Non-pigmented ciliary epithelial cell (primary cell): ENCODE data around the gene GADD45G.

ENCODE experiments used
- DNase-seq: peaks from one replicate; pipeline ENCODE4 v3.0.0-alpha.2; 2010; ENCODE audit warnings: low read depth

The GADD45G gene

DNA sequence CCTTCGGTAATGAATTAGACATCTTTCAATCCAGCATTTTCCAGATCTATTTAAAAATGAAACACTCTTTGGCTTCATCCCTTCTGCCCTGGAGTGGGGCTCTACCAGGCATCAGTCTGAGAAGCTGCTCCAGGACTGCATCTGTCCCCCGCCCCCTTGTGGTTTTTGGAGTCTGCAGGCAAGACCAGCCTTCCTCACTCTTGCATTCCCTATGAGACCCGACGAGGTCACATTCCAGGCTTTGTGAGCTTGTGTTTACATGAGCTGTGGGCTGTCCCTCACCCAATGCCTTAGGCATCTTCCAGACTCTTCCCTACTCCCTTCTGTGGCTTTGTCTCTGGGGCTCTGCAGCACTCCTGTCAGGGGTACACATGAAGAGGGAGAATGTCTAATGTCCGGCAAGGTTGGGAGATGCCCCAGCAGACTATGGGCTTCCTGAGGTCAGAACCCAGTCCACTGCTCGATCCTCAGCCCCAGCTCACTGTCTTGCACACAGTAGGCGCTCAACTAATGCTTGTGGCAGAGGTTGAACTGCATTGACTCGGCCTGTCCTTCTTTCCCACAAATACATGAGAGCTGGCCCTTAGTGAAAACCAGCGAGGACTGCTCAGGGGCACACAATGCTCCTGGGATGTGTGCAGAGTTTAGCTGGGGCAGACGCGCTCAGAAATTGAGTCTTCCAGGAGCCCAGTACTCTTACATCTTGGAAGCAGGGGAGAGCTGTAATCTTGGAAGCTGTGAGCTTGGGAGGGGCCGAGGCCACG, 11.7 kb upstream of the GADD45G start:
- DNase-seq: no peak

- no peak for DNase-seq
Measured at GRCh38 chr9:89593727-89594427, 10.9 kb upstream of the GADD45G start.

GRCh38 chr9:89594811-89595550, 9.8 kb upstream of the GADD45G start:
- DNase-seq: no peak

- DNase-seq: no peak
Measured at GRCh38 chr9:89595646-89596045, 9.2 kb upstream of the GADD45G start.

DNA sequence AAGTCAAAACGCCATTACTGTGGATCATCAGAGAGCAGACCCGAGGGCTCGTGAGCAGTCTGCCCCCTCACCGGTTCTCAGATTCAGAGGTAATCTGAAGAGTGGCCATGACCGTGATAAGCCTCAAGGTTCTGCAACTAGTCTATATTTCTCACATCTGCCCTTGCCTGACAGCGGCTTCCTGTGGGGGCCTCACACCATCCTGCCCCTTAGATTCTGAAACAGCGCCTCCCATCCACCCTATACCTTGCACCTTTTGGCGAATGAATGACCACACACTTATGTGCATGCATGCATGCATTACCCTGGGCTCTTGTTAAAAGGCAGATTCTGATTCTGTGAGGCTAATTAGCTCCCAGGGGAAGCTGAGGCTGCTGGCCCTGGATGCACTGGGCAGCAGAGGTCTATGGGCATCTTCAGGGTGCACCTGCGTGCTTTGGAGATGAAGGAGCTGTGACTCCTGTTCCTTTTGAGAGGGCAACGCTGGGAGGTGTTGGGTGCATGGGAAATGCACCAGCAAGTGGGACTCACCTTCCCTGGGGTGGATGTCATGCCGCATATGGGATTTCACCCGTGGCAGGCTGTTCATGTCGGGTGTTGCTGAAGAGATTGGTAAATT, 7.8 kb upstream of the GADD45G start:
- DNase-seq: no peak

GRCh38 chr9:89597711-89598362, 7.0 kb upstream of the GADD45G start:
- DNase-seq: no peak

DNA sequence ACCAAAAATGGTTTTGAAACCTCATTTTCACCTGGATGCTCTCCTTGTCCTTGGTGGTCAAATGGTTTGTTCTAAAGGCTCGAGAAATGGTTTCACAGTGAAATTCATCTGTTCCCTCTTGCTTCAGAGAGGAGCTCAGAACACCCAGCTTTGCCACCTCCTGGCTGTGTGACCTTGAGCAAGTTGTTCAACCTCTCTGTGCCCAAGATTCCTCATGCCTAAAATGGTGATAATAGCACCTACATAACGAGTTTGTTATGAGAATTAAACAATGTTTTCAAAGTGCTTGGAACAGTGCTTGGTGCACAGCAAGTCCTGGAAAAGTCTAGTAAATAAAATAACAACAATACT, 6.5 kb upstream of the GADD45G start:
- no peak for DNase-seq

DNA sequence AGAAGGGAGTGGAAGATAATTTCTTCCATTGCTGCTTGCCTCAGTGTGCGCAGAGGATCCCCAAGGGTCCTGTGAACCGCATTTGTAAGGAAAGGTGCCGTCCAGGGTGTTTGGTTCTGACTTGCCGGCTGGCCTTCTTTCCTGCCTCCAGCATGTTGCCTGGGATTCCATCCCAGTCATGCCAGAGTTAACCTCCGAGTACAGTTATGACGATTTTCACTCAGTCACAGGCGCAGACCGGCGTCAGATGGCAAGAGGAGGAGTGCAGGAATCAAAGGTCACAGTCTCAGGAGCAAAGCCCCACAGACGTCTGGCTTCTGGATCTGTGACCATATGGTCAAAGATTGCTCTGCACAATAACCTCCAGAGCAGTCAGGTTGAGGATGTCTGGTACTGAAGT, 5.9 kb upstream of the GADD45G start:
- DNase-seq: no peak

DNA sequence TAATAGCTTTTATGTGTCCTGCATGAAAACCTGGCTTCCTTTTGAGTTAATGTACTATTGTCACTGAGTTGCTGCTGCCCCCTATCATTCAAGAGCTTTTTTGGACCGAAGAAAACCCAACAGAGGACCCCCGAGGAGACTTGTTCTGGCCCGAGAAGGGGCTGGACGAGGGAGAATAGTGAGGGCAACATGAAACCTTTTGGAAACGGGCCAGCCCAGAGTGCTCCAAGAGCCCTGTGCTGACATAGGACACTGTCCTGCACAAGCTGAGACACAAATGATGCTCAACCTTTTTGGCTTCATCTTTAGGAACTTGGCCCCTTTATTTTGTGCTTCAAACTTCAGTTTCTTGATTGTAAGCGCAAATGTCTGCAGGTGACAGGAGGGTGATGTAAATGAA, 4.0 kb upstream of the GADD45G start:
- DNase-seq: no peak

DNA sequence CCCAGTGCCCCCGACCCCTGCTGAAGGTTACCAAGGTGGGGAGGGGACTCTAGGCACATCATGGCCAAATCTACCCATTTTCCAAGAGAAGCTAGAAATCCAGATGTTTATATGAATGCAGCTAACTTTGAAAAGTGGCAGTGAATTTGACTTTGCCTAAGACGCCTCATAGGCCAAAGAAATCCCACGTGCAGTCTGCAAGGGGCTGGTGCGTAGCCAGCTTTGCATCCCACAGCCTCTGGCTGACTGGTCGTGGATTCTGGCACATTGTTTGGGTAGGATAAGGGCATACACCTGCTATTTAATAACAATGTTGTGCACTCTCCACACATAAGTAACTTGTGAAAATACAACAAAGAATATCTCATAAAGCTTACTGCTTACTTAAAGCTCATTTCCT, 3.5 kb upstream of the GADD45G start:
- DNase-seq: no peak

GRCh38 chr9:89601856-89602562, 2.8 kb upstream of the GADD45G start:
- no peak for DNase-seq

GRCh38 chr9:89602978-89603766, 1.6 kb upstream of the GADD45G start:
- DNase-seq: peak; percentile 41

- DNase-seq: no peak
Measured at GRCh38 chr9:89603767-89604665, 796 bp upstream of the GADD45G start.

DNA sequence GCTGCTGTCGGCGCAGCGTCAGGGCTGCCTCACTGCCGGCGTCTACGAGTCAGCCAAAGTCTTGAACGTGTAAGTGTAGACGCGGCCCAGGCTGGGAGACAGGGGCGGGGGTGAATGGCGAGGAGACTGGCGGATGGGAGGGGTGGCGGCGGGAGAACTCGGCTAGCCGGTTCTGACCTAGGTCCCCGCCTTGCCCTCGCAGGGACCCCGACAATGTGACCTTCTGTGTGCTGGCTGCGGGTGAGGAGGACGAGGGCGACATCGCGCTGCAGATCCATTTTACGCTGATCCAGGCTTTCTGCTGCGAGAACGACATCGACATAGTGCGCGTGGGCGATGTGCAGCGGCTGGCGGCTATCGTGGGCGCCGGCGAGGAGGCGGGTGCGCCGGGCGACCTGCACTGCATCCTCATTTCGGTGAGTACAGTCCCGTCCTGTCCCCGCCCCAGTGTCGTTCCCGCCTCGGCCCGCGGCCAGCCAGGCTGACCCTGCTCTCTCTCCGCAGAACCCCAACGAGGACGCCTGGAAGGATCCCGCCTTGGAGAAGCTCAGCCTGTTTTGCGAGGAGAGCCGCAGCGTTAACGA, 745 bp downstream of the GADD45G start:
- DNase-seq: no peak

DNA sequence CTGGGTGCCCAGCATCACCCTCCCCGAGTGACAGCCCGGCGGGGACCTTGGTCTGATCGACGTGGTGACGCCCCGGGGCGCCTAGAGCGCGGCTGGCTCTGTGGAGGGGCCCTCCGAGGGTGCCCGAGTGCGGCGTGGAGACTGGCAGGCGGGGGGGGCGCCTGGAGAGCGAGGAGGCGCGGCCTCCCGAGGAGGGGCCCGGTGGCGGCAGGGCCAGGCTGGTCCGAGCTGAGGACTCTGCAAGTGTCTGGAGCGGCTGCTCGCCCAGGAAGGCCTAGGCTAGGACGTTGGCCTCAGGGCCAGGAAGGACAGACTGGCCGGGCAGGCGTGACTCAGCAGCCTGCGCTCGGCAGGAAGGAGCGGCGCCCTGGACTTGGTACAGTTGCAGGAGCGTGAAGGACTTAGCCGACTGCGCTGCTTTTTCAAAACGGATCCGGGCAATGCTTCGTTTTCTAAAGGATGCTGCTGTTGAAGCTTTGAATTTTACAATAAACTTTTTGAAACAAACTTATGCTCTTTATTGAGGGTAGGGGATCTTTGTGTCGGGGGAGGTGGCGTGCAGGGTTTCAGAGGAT, 1.3 kb downstream of the GADD45G start:
- DNase-seq: no peak

DNA sequence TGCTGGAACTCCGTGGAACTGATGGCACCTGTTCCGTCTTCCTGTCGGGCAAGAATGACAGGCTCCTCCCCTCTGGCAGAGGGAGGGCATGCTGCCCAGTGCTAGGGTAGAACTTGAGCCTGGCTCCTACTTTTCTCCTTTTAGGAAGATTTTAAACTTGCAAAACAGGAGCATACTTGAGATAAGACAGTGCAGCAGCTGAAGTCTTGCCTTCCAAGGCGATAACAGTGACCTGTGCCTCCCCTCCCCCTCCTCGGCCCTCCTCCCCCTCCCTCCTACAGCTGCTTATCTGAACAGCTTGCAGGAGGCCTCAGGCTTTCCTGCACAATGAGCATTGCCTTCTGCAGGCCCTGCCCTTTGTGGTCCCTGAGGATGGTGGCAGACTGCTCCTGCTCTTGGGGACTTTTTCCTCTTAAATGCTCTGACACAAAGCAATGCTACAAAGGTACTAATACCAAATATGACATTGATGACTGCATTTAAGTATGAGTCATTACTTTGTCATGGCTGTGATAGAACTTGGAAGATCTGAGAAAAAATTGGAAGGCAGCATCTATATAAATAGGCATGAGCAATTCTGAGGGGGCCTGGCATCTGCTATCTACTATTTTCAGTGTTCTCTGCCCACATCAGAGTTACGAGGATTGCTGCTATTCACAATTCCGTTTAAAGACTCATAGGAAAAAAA, 2.0 kb downstream of the GADD45G start:
- no peak for DNase-seq

DNA sequence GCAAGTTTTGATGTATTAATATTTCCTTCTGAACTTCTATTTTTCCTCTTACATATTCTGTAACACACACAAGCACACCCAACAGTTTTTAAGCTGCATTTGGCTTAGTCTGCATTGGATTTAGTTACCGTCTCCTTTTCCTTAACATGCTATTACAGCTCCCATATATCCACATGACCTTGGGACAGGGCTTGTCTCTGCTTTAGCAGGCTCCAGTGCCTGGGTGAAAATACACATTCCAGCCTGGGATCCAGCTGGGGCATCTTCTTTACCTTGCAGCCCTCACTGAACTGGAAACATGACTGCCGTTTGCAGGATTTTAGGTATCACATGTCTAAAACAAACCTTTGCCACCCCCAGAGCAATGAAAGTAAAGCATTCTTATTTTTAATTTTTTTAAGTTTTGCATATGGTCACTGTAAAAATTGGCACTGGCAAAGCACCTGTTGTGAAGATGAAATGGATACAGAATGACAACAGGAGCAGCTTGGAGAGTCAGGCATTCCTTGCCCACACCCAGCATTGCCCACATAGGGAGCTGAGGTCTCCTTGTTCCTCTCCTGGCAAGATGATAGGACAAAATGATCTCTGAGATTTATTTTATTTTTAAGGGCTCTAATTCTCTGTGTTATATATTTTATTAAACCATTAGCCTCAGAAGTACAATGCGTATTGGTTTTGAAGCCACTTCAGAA, 4.0 kb downstream of the GADD45G start:
- no peak for DNase-seq
